HG03095 (cell line): Measurements from ENCODE around the gene DHX35.

Experiments
- ATAC-seq: cut with Tn5 transposase; IDR thresholded peaks from one replicate; pipeline ENCODE4 v1.9.1; 2021; ENCODE audit warnings: moderate library complexity; ENCODE audit not compliant: unreplicated experiment

Gene DHX35

DNA sequence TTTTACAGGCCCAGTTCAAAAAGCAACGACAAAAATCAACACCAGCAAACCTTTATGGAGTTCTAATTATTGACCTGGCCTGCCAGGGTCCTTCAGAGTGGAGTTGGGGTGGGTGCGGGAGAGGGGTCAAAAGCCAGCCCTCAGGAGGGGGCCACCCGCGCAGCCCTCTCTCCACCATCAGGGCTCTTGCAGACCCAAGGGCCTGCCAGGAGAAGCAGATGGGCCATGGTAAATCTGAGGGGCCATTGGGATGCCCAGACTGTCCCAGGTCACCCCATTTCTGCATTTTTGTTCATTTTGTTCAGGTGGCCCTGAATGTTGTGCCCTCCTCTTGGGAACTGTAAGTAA lies 88.4 kb downstream of the DHX35 start:
- no peak for ATAC-seq

GRCh38 chr20:39052676-39053075 lies 90.5 kb downstream of the DHX35 start:
- no peak for ATAC-seq

- no peak for ATAC-seq
Observed at GRCh38 chr20:39057143-39057542, 95.0 kb downstream of the DHX35 start.

DNA sequence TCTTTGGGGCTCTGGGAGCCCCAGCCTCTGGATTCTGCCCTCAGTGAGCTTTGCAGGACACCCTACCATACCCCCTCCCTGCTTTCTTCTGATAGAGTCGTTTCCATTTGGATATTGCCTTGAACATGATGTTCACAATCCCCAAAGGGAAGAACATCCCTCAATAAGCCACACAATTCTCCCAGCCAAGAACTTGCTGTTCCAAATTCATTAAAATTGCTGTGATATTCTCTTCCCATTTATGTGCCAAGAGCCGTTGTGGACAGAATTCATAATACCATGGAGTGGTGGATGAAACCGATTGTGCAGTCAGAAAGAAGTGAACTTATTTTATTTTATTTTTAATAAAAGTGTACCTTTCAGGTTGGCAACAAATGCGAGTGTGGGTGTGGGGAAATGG lies 95.8 kb downstream of the DHX35 start:
- no peak for ATAC-seq

- no peak for ATAC-seq
Observed at GRCh38 chr20:39059036-39059435, 96.9 kb downstream of the DHX35 start.

DNA sequence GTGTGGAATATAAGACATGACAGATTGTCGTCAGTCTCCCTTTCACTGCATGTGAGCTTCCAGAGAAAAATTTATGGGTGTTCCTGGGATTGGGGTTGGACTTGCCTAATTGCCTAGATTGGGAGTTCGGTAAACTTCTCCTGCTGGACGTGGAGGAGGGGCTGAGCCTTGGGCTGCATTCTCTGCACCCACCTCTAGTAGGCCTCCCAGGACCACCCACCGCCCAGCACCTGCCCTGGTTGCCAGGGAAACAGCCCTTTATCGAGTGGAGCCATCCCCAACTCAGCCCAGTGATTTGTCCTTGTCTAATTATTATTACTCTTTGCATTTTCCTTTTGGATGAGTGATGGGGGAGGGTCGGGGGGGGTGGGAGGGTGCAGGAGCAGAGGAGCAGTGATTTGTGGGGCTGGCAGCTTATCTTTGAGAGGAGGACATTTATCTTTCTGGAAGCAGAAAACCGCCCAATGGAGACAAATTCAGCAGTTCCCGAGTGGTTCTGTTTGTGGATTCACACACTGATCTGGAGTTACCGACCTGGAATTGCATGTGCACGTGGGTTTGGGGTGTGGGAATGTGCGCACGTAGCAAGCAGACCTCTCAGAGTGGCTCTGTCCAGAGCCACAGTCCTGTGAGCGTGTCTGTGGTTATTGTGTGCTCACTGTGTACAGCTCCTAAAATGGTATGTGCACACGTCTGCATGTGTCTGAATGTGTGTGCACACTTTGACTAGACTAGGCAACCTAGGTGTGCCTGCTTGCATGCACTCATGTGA lies 104.5 kb downstream of the DHX35 start:
- no peak for ATAC-seq

DNA sequence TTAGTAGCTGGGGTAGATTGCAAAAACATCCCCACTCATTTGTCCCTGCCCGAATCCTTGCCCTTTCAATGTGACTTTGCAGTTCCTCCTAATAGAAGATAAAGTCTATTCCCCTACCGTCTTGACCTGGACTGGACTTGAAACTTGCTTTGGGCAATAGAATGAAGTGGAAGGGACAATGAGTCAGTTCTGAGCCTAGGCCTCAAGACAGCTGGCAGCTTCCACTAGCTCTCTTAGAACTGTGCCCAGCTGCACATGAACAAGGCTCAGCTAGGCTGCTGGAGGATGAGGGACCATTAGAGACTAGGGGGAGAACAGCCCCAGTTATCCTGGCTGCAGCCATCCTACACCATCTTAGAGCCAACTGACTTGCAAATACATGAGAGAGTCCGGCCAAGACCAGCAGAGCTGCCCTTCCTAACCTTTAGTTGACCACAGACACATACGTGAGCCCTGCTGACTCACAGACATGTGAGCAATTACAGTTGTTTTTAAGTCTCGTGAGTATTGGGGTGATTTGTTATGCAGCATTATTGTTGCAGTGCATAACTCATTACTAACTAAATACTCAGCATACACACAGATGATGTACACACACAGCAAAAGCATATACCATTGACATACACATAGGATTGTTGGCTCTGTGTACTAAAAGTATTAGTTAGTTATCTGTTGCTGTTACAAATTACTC lies 105.5 kb downstream of the DHX35 start:
- ATAC-seq: no peak

- no peak for ATAC-seq
Observed at GRCh38 chr20:39069976-39070375, 107.8 kb downstream of the DHX35 start.

- no peak for ATAC-seq
Observed at GRCh38 chr20:39070484-39071231, 108.5 kb downstream of the DHX35 start.

- no peak for ATAC-seq
Observed at GRCh38 chr20:39072132-39072531, 110.0 kb downstream of the DHX35 start.

- ATAC-seq: no peak
Observed at GRCh38 chr20:39072653-39073052, 110.5 kb downstream of the DHX35 start.

DNA sequence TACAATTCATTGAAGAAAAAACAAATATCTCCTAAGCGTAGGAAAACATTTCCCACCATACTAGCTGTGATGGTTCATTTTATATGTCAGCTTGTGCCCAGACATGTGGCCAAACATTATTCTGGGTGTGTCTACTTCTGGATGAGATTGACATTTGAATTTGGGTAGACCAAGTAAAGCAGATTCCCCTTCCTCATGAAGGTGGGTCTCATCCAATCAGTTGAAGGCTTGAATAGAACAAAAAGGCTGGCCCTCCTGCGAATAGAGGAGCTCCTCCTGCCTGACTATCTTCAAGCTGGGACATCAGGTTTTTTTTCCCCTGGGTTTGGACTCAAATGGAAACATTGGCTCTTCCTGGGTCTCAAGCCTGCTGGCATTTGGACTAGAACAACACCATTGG lies 113.6 kb downstream of the DHX35 start:
- no peak for ATAC-seq

DNA sequence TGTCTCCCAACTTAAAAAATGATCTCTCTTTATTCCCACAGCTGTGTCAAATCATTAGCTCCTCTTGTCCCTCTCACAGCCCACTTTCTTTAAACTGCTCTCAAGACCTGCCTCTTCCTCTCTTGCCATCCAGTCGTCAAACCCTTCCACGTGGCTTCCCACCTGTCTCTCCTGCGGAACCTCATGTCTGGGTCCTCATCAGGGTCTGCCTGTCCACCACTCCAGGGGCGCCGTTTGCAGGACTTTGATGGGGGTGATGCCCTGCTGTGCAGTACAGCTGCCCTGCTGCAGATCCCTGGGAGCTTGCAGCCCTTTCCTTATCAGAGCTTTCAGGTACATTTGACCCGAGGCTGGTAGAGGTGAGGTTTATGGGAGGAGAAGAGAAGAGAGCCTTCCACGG lies 114.8 kb downstream of the DHX35 start:
- ATAC-seq: no peak

DNA sequence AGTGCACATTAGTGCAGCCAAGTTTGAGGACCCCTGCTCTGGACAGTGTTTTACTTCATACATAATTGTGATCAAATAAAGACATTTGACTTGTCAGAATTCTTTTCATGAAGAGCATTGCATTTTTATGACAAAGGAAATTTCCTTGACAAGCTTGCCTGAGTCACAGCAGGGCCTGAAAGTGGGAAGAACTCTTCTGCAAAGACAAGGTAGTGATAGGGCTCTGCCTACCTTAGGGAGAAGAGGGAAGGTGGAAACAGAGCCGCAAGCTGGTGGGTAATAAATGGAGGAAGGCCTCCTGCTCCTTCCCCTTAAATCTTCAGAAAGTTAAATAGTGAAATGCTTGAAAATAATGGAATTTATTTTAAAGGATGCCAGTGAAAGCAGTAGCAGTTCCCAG lies 118.2 kb downstream of the DHX35 start:
- ATAC-seq: no peak

DNA sequence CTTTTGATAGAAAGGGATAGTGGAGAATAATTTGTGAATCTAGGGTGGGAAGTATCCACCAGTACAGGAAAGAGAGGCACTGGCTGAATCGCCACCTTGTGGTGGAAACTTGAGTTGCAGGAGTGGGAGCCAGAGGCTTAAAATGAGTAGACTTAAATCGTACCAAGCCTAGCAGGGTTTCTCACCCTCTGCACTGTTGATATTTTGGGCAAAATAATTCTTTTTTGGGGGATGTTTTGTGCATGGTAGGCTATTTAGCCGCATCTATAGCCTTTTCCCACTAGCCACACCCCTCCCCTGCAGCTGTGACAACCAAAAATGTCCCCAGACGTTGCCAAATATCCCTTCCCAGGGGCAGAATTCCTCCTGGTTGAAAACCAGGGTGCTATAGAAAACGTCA lies 119.1 kb downstream of the DHX35 start:
- no peak for ATAC-seq

DNA sequence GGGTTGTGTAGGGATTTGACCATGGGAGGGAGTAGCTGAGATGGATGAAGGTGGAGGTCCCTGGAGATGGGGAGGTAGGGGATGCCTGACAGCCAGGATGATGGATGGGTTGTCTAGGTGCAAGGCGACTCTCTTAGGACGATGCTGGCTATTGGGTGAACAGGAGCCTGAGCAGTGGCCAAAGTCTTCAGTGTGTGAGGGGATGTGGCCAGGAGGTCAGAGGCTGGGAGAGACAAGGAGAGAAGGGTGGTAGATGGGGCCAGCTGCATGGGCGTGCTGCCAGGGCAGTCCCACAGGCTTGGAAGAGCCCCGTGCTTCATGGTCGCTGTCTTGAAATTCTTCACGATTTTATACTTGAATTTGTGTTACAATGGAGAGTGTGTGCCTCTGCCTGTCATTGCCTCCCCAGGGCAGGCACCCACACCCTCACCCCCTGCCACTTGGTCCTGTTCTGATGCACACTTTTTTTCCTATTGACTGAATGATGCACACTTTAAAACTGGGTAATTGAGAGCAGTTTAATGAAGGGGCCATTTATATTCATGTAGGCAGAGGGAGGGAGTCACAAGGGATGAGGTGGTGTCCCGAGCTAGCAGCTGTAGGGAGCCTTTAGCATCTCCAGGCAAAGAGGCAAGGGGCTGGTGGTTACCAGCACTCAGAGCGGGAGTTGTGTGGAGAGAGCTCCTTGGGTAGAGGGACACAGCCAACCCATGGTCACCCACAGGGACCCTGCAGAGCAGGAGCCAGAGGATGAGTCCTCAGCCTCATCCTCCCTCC lies 120.7 kb downstream of the DHX35 start:
- no peak for ATAC-seq

DNA sequence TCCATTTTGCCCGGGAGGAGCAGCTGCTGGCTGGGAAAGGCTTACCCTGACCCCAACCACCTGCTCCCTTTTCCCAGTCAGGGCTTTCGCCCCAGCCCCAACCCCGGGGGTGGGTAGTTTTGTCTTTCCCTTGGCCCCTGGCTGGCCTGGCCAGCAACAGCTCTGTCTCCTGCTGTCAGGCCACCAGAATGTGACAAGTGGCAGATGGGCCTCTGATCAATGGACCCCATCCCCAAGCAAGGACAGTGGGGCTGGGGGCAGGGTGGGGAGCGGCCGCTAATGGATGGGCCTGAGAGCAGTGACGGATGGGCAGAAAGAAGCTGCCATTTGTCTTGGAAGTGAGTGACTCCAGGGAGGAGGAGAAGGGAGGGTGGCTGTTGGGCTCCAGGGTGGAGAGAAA lies 121.6 kb downstream of the DHX35 start:
- ATAC-seq: no peak

GRCh38 chr20:39089029-39089428 lies 126.9 kb downstream of the DHX35 start:
- ATAC-seq: no peak
